HG03432 (cell line): Measurements from ENCODE around the gene LCN15.
"Not testable (repeated sequence)": the region's sequence is repeated elsewhere in the genome, so short reads cannot be mapped to it uniquely, and the experiment has no call there.

Experiments used
- ATAC-seq: cut with Tn5 transposase; IDR thresholded peaks from one replicate; pipeline ENCODE4 v1.9.1; 2021; ENCODE audit warnings: mild to moderate bottlenecking, moderate library complexity; ENCODE audit not compliant: unreplicated experiment

Gene LCN15

DNA sequence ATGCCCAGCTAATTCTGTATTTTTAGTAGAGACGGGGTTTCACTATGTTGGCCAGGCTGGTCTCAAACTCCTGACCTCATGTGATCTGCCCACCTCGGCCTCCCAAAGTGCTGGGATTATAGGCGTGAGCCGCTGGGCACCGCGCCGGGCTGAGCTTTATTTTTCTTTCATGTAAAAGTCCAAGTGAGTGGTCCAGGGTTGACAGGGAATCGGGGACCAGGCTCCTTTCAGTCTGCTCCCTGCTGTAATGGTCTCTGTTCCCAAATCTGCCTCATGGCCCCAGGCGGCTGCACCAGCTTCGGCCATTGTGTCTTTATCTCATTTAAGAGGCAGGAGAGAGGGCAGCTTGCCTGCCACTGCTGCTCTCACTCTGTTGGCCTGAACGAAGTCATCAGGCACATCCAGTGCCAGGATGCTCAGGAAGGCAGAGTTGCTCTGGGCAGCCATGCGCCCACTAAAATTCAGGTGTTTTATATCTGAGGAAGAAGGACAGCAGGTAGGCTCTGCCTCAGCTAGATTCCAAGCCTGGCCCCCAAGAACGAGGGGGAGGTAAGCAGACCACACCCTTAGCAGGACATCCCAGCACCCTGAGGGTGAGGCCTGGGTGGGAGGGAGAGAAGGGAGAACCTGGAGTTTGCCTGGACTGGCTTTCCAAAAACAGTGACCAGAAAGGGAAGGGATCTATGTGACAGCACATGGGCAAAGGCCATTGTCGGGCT lies 30.1 kb upstream of the LCN15 start:
- ATAC-seq = no peak

DNA sequence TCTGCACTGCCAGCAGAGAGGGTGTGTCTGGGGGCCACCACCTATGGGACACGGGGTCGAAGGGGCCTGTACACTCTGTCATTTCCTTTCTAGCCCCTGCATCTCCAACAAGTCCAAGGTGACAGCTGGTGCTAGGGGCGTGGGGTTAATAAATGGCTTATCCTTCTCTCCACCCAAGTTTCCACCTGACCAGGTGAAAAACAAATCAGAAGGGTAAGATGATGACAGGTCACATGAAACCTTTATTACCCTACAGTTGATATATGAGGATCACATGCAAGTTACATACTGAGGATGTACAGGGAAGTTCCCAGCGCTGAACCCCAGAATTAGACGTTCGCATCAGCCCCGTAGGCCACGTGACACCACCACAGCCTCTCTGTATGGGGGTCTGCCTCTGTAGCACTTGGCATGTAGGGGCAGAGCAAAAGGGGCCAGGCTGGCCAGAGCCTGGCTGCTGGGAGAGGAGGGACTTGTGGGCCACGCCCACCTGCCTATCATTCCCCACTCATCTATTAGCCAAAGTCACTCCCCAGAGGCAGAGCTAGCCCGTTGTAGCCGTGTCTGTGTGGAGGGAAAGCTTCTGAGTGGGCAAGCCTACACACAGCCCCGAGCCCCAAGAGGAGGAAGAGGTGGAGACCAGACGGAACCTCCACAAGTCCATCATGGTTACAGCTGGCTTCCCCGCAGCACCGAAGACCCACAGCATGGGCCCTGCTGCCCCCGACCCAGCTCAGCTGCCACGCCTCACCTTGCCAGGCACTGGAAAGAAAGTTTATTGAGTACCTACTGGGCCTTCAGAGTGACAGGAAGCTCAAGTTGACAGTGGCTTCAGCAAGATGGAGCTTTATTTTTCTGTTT lies 29.0 kb upstream of the LCN15 start:
- no peak for ATAC-seq

DNA sequence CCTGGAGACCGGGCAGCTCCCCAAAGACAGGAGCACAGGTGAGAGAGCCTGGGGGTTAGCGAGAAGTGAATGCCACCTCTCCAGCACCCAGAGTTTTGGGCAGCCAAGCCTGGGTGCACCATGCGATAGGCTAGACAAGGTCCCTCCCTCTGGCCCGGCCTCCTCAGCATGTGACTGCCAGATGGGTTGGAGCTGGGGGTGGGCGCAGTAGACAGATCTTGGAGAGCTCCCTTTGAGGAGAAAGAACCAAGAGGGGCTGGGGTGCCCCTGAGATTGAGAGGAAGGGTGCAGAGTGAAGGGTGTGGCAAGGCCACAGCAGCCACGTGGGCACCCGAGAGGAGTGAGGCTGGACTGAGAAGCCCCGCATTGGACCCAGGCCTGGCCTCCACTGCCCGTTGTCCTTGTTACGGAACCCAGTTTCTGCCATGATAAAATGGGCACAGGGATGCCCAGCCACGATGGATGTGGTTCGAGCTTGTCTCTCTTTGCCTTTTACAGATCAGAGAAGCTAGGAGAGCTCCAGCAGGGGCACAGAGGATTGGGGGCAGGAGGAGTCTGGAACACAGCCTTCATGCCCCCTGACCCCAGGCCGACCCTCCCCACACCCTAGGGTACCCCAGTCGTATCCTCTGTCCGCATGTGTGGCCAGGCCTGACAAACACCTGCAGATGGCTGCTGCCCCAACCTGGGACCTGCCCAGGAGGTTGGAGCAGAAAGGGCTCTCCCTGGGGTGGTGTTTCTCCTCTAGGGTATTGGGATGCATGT lies 28.2 kb upstream of the LCN15 start:
- no peak for ATAC-seq

DNA sequence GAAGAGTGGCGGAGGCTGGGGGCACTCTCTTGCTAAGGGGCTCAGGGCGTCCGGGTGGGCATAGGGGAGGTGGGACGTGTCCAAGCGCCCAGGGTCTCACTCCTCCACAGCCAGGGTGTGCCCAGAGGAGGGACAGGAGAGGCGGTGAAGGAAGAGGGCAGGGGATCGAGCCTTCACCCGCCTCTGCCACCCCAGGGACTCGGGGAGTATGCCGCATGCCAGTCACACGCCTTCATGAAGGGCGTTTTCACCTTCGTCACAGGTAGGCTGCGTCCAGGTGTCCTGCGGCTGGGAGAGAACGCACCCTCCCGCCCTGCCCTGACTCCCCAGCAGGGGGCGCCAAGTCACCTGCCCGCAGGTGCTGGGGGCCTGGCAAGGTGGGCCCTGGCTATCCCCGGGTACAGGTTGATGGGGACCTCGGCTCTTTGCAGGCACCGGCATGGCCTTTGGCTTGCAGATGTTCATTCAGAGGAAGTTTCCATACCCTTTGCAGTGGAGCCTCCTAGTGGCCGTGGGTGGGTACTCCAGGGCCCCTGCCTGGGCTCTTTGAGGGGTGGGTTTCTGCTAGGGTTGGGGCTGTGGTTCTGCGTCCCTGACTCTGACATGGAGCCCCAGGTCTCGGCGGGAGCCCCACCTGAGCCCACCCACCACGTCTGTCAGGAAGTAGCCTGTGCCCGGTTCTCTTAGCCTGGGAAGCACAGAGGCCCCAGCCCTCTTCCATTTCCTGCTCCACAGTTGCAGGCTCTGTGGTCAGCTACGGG lies 27.4 kb upstream of the LCN15 start:
- ATAC-seq = no peak

DNA sequence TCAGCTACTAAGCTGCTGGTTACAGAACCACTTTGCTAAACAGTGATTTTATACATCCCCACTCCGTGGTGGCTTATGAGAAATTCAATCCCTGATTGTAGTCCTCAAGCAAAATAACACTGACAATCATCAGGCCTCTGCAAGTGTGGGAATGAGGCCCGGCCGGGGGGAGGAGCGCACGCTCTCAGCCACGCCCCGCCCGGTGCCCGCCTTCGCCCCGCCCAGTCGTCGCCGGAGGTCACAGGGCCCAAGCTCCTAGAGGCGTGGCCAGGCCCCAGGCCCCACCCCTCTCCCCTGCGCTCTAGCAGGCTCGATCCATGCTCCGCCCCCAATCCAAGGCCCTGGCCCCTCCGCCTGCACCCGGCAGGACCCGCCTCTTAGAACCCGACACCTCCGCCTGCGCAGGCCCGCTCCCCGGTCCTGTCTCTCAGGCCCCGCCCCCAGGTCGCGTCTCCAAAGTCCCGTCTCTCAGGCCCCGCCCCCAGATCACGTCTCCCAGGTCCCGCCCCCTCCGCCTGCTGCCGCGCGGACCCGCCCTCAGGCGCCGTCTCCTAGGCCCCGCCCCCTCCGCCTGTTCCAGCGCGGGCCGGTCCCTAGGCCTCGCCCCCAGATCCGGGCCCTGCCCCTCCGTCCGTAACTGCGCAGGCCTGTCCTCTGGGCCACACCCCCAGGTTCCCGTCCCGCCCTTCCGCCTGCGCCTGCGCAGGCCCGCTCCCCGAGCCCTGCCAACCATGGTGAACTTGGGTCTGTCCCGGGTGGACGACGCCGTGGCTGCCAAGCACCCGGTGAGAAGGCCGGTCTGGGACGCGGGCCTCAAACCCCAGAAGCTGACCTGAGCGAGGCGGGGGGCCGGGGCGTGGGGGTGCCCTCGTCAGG lies 26.6 kb upstream of the LCN15 start, which contains the start of gene TMEM141:
Gene TMEM141, plus strand, starts transcription at position 705 of the 876 bp plus-strand sequence. Its CDS starts 27 bp downstream, at position 732.
- peak; percentile 86 for ATAC-seq

DNA sequence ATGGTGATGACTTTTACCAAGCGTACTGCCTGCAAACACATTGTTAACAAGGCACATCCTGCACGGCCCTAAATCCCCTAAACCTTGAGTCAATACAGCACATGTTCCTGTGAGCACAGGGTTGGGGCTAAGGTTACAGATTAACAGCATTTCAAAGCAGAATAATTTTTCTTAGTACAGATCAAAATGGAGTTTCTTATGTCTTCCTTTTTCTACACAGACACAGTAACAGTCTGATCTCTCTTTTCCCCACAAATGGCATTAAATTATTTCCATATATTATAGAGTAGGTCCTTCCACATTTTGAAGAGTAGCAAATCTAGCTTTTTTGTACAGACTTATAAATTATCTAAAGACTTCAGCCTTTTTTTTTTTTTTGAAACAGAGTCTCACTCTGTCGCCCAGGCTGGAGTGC lies 25.2 kb upstream of the LCN15 start:
- ATAC-seq = no peak

DNA sequence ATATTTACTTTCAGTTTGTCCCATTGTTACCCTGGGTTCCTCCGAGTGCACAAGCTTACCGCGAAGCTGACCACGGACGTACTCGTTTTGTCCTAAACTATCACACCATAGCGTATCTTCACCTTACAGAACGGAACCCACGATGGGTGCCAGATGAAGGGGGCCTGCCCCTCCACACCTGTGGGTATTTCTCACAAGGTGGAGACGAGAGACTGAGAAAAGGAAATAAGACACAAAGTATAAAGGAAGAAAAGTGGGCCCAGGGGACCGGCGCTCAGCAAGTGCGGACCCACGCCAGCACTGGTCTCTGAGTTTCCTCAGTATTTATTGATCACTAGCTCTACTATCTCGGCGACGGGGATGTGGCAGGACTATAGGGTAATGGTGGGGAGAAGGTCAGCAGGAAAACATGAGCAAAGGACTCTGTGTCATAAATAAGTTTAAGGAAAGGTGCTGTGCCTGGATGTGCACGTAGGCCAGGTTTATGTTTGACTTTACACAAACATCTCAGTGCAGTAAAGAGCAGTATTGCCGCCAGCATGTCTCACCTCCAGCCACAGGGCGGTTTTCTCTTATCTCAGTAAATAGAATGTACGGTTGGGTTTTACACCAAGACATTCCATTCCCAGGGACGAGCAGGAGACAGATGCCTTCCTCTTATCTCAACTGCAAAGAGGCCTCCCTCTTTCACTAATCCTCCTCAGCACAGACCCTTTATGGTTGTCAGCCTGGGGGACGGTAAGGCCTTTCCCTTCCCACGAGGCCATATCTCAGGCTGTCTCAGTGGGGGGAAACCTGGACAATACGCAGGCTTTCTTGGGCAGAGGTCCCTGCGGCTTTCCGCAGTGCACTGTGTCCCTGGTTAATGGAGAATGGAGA lies 24.6 kb upstream of the LCN15 start:
- not testable (repeated sequence) for ATAC-seq

DNA sequence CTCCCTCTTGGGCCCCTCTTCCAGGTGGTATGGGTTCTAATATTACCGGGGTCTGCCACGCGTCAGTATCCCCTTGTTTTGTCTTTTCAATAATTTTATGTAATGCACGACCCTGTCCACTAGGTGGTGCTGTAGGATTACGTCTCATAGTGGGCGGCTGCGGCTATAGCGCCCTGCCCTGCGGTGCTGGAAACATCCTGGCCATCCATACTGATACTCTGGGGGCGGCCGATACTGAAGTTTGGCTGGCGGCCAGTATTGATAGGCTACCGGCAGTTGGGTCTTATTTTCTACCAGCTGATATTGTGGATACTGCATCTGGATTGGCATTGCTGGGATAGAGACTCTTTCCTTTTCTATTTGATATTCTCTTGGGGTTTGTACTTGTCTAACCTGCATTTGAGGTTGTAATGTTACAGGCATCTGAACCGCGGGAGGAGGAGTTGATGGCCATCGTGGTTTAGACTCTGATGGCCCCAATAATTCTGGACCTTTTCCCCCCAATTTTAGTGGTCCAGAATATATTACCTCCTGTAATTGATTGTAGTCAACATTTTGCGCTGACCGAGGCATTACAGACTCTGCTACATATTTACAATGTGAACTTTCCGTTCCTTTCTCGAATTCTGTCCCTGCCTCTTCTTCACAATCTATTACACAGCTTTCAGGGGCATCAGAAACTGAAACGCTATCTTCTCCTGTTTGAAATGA lies 23.5 kb upstream of the LCN15 start:
- ATAC-seq = no peak

DNA sequence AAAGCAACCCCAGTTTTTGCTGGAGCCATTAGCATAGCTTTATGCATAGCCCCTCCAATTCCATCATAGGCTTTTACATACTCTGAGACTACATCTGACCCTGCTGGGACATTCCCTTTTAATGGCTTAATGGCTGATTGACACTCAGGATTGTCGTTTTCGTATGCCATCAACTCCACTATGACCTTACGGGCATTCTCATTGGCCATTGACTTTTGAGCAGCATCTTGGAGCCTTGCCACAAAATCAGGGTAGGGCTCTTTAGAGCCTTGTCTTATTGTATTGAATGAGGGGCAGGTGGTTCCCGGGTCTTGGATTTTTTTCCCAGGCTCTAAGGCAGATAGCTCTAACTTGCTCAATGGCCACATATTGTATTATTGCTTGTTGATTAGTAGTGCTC lies 22.7 kb upstream of the LCN15 start:
- ATAC-seq = not testable (repeated sequence)

DNA sequence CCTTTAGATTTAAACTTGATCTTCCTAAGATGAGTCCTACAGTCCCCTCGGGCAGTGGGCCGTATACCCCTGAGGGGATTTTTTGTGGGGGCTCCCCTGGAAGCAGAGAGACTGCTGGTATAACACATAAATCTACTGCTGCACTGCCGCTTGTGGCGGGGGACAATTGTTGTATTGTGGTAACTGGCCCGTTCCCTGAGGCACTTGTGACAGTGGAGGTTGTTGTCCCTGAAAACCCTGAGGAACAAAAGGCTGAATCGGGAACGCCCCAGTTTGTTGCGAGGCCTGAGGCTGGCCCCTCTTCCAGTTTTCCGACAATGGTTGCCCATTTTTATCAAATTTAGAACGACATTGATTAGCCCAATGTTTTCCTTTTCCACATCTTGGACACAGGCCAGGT lies 22.1 kb upstream of the LCN15 start:
- ATAC-seq = no peak

DNA sequence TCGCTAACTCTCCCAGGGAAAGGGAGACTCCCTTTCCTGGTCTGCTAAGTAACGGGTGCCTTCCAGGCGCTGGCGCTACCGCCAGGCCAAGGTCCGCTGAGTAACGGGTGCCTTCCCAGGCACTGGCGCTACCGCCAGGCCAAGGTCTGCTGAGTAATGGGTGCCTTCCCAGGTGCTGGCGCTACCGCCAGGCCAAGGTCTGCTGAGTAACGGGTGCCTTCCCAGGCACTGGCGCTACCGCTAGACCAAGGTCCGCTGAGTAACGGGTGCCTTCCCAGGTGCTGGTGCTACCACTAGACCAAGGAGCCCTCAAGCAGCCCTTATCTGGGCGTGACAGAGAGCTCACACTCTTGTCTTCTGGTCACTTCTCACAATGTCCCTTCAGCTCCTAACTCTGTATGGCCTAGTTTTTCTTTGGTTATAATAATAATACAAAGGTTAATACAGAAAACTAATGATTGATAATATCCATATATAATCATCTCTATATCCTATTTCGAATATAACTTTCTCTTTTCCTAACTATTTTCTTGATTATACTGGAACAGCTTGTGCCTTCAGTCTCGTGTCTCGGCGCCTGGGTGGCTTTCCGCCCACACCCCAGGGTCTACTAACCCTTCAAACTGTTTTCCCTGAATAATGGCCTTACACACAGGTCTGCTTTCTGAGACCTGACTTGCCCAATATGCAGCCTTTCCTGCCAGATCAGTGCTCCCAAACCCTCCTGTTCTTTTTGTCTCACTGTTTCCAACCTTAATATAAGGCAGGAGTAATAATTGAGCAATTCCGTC lies 21.4 kb upstream of the LCN15 start:
- ATAC-seq = not testable (repeated sequence)

DNA sequence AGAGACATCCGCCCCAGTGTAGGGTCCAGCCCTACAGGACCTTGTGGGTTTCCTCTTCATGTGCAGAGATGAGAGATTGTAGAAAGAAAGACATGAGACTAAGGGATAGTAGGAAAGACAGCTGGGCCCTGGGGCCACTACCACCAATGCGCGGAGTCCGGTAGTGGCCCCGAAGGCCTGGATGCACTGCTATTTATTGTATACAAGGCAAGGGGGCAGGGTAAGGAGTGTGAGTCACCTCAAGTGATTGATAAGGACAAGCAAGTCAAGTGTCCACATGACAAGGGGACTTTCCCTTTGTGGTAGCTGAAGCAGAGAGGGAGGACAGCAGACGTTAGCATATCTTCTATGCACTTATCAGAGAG lies 20.7 kb upstream of the LCN15 start:
- ATAC-seq = no peak

DNA sequence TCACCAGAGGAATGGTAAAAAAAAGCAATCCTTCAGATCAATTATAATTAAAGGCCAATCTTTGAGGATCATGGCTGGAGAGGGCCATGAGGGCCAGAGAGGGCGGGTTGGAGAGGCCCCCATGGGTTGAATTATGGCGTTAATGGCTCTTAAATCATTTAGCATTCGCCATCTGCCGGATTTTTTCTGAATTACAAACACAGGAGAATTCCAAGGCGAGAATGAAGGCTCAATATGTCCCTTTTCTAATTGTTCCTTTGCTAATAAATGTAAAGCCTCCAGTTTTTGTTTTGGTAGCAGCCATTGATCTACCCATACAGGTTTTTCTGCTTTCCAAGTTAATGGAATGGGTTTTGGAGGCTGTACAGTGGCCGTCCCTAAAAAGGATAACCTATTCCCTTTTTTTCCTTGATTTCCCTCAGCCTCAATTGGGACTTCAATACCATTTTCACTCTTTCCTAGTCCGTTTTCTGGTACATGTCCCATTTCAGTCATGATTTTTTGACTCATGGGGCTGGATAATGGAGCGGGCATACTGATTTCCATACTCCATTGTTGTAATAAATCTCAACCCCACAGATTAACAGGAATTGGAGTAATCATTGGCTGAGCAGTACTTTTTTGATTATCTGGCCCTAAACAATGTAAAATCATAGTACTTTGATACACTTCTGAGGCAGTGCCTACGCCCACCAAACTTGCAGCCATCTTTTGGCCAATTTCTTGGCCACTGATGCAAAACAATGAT lies 20.1 kb upstream of the LCN15 start:
- no peak for ATAC-seq

DNA sequence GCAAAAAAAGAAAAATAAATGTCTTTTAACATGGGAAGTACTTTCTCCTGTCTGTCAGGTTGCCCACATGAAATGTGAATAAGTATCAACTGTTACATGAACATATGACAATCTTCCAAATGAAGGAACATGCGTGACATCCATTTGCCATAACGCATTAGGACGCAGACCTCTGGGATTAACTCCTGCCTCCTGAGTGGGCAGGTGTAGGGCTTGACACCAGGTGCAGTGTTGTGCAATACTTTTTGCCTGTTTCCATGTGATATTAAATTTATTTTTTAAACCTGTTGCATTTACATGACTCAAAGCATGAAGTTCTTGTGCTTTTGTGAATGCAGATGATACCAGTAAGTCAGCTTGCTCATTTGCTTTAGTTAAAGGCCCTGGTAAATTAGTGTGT lies 18.1 kb upstream of the LCN15 start:
- ATAC-seq = no peak

DNA sequence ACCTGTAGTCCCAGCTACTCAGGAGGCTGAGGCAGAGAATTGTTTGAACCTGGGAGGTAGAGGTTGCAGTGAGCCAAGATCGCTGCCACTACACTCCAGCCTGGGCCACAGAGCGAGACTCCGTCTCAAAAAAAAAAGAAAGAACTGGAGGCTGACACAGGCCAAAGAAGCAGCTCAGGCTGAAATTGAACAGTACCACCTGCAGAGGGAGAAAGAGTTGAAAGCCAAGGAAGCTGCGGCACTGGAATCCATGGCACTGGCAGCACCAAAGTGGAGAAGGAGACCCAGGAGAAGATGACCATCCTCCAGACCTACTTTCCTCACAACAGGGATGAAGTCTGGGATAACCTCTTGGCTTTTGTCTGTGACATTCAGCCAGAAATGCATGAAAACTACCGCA lies 15.5 kb upstream of the LCN15 start:
- ATAC-seq = no peak

DNA sequence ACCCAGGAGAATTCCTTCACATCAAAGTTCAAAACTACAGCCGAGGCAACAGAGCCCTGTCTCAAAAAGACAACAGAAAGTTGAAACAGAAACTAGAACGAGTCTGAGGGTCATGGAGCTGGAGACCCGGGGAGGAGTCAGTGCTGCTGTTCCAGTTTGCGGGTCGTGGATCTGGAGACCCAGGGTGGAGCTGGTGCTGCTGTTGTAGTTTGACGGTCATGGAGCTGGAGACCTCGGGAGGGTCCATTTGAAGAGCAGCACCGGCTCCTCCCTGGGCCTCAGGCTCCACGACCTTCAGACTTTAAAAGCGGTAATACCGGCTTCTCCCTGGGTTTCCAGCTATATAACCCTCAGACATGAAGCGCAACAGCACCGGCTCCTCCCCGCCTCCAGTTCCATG lies 13.0 kb upstream of the LCN15 start:
- no peak for ATAC-seq

DNA sequence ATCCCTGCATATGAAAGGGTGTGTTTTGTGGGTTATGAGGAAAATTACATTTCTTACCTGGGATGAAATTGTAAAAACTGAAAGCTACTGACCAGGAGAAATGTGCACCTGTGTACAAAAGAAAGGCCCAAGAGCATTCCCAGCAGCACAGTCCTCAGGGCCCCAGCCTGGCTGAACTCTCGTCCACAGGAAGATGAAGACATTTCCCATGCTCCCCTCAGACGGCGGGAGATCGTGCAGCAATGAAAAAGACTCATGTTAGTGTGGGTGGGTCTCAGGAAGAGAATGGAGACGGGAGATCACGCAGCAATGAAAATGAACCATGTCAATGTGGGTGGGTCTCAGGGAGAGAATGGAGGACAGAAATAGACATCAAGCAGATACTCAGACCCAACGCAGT lies 12.6 kb upstream of the LCN15 start:
- no peak for ATAC-seq
